Measurements from ENCODE around the gene IER3. TPM values are rescaled to one million over a fixed set of nuclear protein-coding genes. Genes with fewer than 3 reads are reported as not detected.
A peak's percentile ranks its signal among the peaks of the same experiment; 100 is the strongest.
"Not testable (repeated sequence)": the region's sequence is repeated elsewhere in the genome, so short reads cannot be mapped to it uniquely, and the experiment has no call there.

IER3 gene
- total and polyA plus RNA-seq, 5 donors from 2014 or later, result 0.38 to 5.1 (median 1.7) TPM

- ATAC-seq (ENCODE audit: low read depth in 2 of 2) (no peak), DNase-seq (no peak)
- Histone ChIP-seq H3K36me3 (ENCODE audit: control insufficient read depth, insufficient read depth, low read length) (peaks cover 24% of the 10 kb centered on the region), H3K4me1 (ENCODE audit: control insufficient read depth, insufficient read depth, low read length, poor library complexity, severe bottlenecking) (peaks cover 46% of the 10 kb centered on the region), H3K27ac (ENCODE audit: insufficient read depth, low read length, poor library complexity, severe bottlenecking) (peak overlapping the region; percentile 94), H3K9me3 (ENCODE audit: control insufficient read depth in 2 of 2, low read length in 2 of 2) (no peaks in the 10 kb centered on the region), H3K27me3 (ENCODE audit: control insufficient read depth, insufficient read depth, low read length) (no peaks in the 10 kb centered on the region), H3K4me3 (ENCODE audit: low read depth, low read length) (peak overlapping the region; percentile 91)
- peaks cover 9% of the 10 kb centered on the region for H3K27me3 Mint-ChIP-seq
- H3K4me3 Mint-ChIP-seq, result peak overlapping the region; percentile 98 to 99 (median 99)
- peaks cover 22 to 71% (median 50%) of the 10 kb centered on the region in 4 donors for H3K4me1 Mint-ChIP-seq
- H3K27ac Mint-ChIP-seq, result peak overlapping the region; percentile 96 to 98 (median 97)
- H3K9me3 Mint-ChIP-seq, result peaks cover 0 to 1% (median 0%) of the 10 kb centered on the region in 7 donors
- H3K36me3 Mint-ChIP-seq, result peaks cover 26% of the 10 kb centered on the region
These were observed 25.0 kb downstream of the IER3 start for GRCh38 chr6:30719356-30719755.

DNA sequence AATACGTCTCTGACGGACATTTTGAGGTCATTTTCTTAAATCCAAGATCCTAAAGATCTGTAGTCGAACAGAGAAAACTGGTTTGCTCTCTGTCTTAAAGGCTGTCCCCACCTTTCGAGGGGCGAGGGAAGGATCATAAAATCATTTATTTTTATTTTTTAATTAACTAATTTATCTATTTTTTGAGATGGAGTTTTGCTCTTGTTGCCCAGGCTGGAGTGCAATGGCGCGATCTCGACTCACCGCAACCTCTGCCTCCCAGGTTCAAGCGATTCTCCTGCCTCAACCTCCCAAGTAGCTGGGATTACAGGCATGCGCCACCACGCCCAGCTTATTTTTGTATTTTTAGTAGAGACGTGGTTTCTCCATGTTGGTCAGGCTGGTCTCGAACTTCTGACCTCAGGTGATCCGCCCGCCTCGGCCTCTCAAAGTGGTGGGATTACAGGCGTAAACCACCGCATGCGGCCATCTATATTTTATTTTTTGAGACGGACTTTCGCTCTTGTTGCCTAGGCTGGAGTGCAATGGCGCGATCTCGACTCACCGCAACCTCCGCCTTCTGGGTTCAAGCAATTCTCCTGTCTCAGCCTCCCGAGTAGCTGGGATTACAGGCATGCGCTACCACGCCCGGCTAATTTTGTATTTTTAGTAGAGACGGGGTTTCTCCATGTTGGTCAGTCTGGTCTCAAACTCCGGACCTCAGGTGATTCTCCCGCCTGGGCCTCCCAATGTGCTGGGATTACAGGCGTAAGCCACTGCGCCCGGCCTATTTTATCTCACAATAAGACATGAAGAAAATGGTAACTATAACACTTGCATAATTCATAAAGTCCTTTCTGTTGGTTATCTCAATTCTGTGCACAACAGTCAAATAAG, 26.3 kb downstream of the IER3 start:
- Mint-ChIP-seq H3K4me3 (peak overlapping the region; percentile 93 to 98 (median 98)), H3K4me1 (peaks cover 22 to 67% (median 48%) of the 10 kb centered on the region in 4 donors), H3K36me3 (peaks cover 23% of the 10 kb centered on the region), H3K27ac (peak overlapping the region; percentile 98 to 100 (median 100))
- H3K4me1 ChIP-seq (ENCODE audit: control insufficient read depth, insufficient read depth, low read length, poor library complexity, severe bottlenecking), result peaks cover 43% of the 10 kb centered on the region
- H3K27me3 Mint-ChIP-seq; DNase-seq; ATAC-seq (ENCODE audit: low read depth in 2 of 2); H3K27me3 ChIP-seq (ENCODE audit: control insufficient read depth, insufficient read depth, low read length); H3K9me3 Mint-ChIP-seq; H3K9me3 ChIP-seq (ENCODE audit: control insufficient read depth in 2 of 2, low read length in 2 of 2): not testable (repeated sequence)
- H3K36me3 ChIP-seq (ENCODE audit: control insufficient read depth, insufficient read depth, low read length), result peaks cover 24% of the 10 kb centered on the region
- peak overlapping the region; percentile 92 for H3K27ac ChIP-seq (ENCODE audit: insufficient read depth, low read length, poor library complexity, severe bottlenecking)
- peak overlapping the region; percentile 92 for H3K4me3 ChIP-seq (ENCODE audit: low read depth, low read length)

GRCh38 chr6:30717129-30717844, 27.1 kb downstream of the IER3 start, which contains the start of gene MDC1:
Gene MDC1 (minus strand): TSS chr6:30717281. CDS start chr6:30715175, 2,106 bp downstream.
- Mint-ChIP-seq H3K27ac (peak within 1 kb of the TSS; percentile 98 to 100 (median 100)), H3K4me3 (peak within 1 kb of the TSS; percentile 93 to 98 (median 98)), H3K36me3 (peaks cover 25% of the 10 kb centered on the region), H3K27me3 (peaks cover 9% of the 10 kb centered on the region), H3K4me1 (peaks cover 15 to 64% (median 46%) of the 10 kb centered on the region in 4 donors), H3K9me3 (peaks cover 0 to 1% (median 0%) of the 10 kb centered on the region in 7 donors)
- Histone ChIP-seq H3K36me3 (ENCODE audit: control insufficient read depth, insufficient read depth, low read length) (peaks cover 27% of the 10 kb centered on the region), H3K4me1 (ENCODE audit: control insufficient read depth, insufficient read depth, low read length, poor library complexity, severe bottlenecking) (peaks cover 35% of the 10 kb centered on the region), H3K9me3 (ENCODE audit: control insufficient read depth in 2 of 2, low read length in 2 of 2) (no peaks in the 10 kb centered on the region), H3K4me3 (ENCODE audit: low read depth, low read length) (peak within 1 kb of the TSS; percentile 92), H3K27ac (ENCODE audit: insufficient read depth, low read length, poor library complexity, severe bottlenecking) (peak within 1 kb of the TSS; percentile 92), H3K27me3 (ENCODE audit: control insufficient read depth, insufficient read depth, low read length) (no peaks in the 10 kb centered on the region)
- DNase-seq (peak; percentile 98 to 100 (median 99)), ATAC-seq (ENCODE audit: low read depth in 2 of 2) (peak; percentile 76 to 78)

- Mint-ChIP-seq H3K4me3 (peak overlapping the region; percentile 93 to 98 (median 98)), H3K4me1 (peaks cover 15 to 68% (median 50%) of the 10 kb centered on the region in 4 donors), H3K27me3 (peaks cover 9% of the 10 kb centered on the region), H3K36me3 (peaks cover 29% of the 10 kb centered on the region), H3K9me3 (peaks cover 0 to 1% (median 0%) of the 10 kb centered on the region in 7 donors), H3K27ac (peak overlapping the region; percentile 98 to 100 (median 100))
- DNase-seq (no peak), ATAC-seq (ENCODE audit: low read depth in 2 of 2) (no peak)
- Histone ChIP-seq H3K4me1 (ENCODE audit: control insufficient read depth, insufficient read depth, low read length, poor library complexity, severe bottlenecking) (peaks cover 31% of the 10 kb centered on the region), H3K36me3 (ENCODE audit: control insufficient read depth, insufficient read depth, low read length) (peaks cover 32% of the 10 kb centered on the region), H3K27me3 (ENCODE audit: control insufficient read depth, insufficient read depth, low read length) (no peaks in the 10 kb centered on the region), H3K9me3 (ENCODE audit: control insufficient read depth in 2 of 2, low read length in 2 of 2) (no peaks in the 10 kb centered on the region), H3K4me3 (ENCODE audit: low read depth, low read length) (peak overlapping the region; percentile 76), H3K27ac (ENCODE audit: insufficient read depth, low read length, poor library complexity, severe bottlenecking) (peak overlapping the region; percentile 92)
These were observed 27.5 kb downstream of the IER3 start for GRCh38 chr6:30716879-30717128.

DNA sequence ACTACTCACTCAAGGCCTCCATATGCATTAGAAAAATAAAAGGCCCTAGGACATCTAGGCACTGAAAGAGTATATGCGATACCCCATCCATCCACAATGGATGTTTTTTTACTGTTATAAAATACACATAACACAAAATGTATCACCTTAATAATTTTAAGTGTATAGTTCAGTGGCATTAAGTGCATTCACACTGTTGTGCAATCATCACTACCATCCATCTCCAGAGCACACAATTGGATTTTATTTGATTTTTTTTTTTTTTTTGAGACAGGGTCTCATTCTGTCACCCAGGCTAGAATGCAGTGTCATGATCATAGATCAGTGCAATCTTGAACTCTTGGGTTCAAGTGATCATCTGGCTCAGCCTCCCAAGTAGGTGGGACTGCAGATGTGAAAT, 30.1 kb downstream of the IER3 start:
- no peak overlapping the region for H3K4me3 Mint-ChIP-seq
- Histone ChIP-seq H3K4me3 (ENCODE audit: low read depth, low read length) (no peak overlapping the region), H3K36me3 (ENCODE audit: control insufficient read depth, insufficient read depth, low read length) (peaks cover 41% of the 10 kb centered on the region), H3K27me3 (ENCODE audit: control insufficient read depth, insufficient read depth, low read length) (no peaks in the 10 kb centered on the region), H3K27ac (ENCODE audit: insufficient read depth, low read length, poor library complexity, severe bottlenecking) (no peak overlapping the region), H3K9me3 (ENCODE audit: control insufficient read depth in 2 of 2, low read length in 2 of 2) (no peaks in the 10 kb centered on the region), H3K4me1 (ENCODE audit: control insufficient read depth, insufficient read depth, low read length, poor library complexity, severe bottlenecking) (peaks cover 21% of the 10 kb centered on the region)
- H3K36me3 Mint-ChIP-seq, result peaks cover 45% of the 10 kb centered on the region
- no peaks in the 10 kb centered on the region for H3K27me3 Mint-ChIP-seq
- no peak for DNase-seq
- peaks cover 9 to 57% (median 41%) of the 10 kb centered on the region in 4 donors for H3K4me1 Mint-ChIP-seq
- no peak for ATAC-seq (ENCODE audit: low read depth in 2 of 2)
- H3K27ac Mint-ChIP-seq, result no peak overlapping the region
- H3K9me3 Mint-ChIP-seq, result peaks cover 0 to 1% (median 0%) of the 10 kb centered on the region in 7 donors

DNA sequence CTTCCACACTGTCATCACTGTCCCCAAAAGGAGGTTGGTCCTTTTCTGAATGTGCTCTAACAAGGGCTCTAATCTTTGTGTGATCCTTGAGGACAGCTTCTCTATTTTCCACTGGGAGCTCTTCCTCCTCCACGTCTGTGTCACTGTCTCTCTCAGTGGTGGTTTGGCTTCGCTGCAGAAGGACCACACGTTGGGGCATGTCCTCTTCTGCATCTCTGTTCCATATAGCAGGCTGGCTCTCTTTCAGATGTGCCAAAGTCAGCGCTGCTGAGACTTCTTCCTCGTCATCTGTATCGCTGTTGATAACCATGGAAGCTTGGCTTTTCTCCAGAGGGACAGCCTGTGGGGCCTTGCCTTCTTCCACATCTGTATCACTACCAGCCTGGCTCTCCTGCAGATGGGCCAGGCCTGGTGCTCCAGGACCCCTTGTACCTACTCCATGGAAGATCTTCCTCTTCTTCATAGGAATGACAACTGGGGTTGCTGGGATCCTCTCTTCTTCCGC, 31.9 kb downstream of the IER3 start:
- peaks cover 11 to 48% (median 33%) of the 10 kb centered on the region in 4 donors for H3K4me1 Mint-ChIP-seq
- ATAC-seq (ENCODE audit: low read depth in 2 of 2) (no peak), DNase-seq (no peak)
- H3K4me3 Mint-ChIP-seq, result no peak overlapping the region
- Histone ChIP-seq H3K36me3 (ENCODE audit: control insufficient read depth, insufficient read depth, low read length) (peaks cover 46% of the 10 kb centered on the region), H3K27me3 (ENCODE audit: control insufficient read depth, insufficient read depth, low read length) (no peaks in the 10 kb centered on the region), H3K4me1 (ENCODE audit: control insufficient read depth, insufficient read depth, low read length, poor library complexity, severe bottlenecking) (peaks cover 11% of the 10 kb centered on the region), H3K27ac (ENCODE audit: insufficient read depth, low read length, poor library complexity, severe bottlenecking) (no peak overlapping the region), H3K9me3 (ENCODE audit: control insufficient read depth in 2 of 2, low read length in 2 of 2) (no peaks in the 10 kb centered on the region), H3K4me3 (ENCODE audit: low read depth, low read length) (no peak overlapping the region)
- no peaks in the 10 kb centered on the region for H3K9me3 Mint-ChIP-seq
- H3K36me3 Mint-ChIP-seq, result peaks cover 53% of the 10 kb centered on the region
- H3K27me3 Mint-ChIP-seq, result no peaks in the 10 kb centered on the region
- peak overlapping the region; percentile 44 to 84 (median 79) for H3K27ac Mint-ChIP-seq

DNA sequence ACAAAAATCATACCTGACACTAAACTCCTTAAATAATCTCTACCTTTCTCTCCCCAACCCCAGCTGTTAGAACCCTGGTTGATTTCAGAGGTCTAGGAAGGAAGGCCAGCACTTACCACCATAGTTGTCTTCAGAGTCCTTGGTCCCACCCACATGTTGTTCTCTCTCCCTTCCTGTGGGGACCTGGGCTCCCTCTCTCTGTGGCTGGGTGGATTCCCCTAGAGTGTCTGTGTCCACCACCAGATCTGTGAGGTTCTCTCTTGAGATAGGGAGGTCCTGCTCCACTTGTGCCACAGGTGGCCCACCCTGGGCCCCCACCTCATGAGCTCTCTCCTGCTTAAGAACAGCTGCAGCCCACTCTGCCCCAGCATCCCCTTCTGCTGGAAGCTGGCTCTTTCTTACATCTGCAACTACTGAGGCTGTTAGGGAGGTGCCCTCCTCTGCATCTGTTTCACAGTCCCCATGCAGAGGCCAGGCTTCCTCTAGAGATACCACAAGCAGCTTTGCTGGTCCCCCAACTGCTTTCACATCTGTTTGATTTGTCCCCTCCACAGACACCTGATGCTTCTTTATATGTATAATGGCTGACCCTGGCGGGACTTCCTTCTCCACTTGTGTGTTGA, 32.5 kb downstream of the IER3 start:
- Mint-ChIP-seq H3K27me3 (no peaks in the 10 kb centered on the region), H3K4me1 (peaks cover 7 to 41% (median 28%) of the 10 kb centered on the region in 4 donors), H3K36me3 (peaks cover 54% of the 10 kb centered on the region), H3K9me3 (no peaks in the 10 kb centered on the region), H3K27ac (peak overlapping the region; percentile 44 to 84 (median 79)), H3K4me3 (peak overlapping the region in 1 of 4 donors; percentile 2)
- Histone ChIP-seq H3K27ac (ENCODE audit: insufficient read depth, low read length, poor library complexity, severe bottlenecking) (no peak overlapping the region), H3K9me3 (ENCODE audit: control insufficient read depth in 2 of 2, low read length in 2 of 2) (no peaks in the 10 kb centered on the region), H3K4me1 (ENCODE audit: control insufficient read depth, insufficient read depth, low read length, poor library complexity, severe bottlenecking) (peaks cover 8% of the 10 kb centered on the region), H3K27me3 (ENCODE audit: control insufficient read depth, insufficient read depth, low read length) (no peaks in the 10 kb centered on the region), H3K4me3 (ENCODE audit: low read depth, low read length) (no peak overlapping the region), H3K36me3 (ENCODE audit: control insufficient read depth, insufficient read depth, low read length) (peaks cover 52% of the 10 kb centered on the region)
- ATAC-seq (ENCODE audit: low read depth in 2 of 2) (no peak), DNase-seq (peak in 1 of 3 donors; percentile 68)

Measured in CD4-positive, CD25-positive, alpha-beta regulatory T cell (primary cell).